ENCODE results near the gene TFAP2C. TPM values are rescaled to one million over a fixed set of nuclear protein-coding genes. Genes with fewer than 3 reads are reported as not detected.

Gene TFAP2C
- total and polyA plus RNA-seq, 10 of the 15 experiments (the other 5 are each of a cell fraction or from before 2014, with no cell fraction given): 0.49 TPM; not detected in 9

GRCh38 chr20:56592817-56593216, 36.3 kb upstream of the TFAP2C start:
- DNase-seq (ENCODE audit: low read depth, low spot score) (no peak), ATAC-seq (no peak), FAIRE-seq (no peak)
- in situ Hi-C loops (cut with MboI) (no loop called here), intact Hi-C loops (cut with micrococcal nuclease; ENCODE audit: unreplicated experiment) (no loop called here)
- no peak overlapping the region for H3K4me3 ChIP-seq
- H3K27me3 ChIP-seq (replicated peaks in 1 of 2; ENCODE audit: control insufficient read depth in 2 of 2, insufficient read depth in 2 of 2, low read length in 1 of 2): no peaks in the 10 kb centered on the region
- no peak for TF ChIP-seq NFXL1 (IDR thresholded peaks at IDR 0.05; ENCODE audit: borderline replicate concordance)
- no peak for TF ChIP-seq TCF3 (IDR thresholded peaks at IDR 0.05; ENCODE audit: borderline replicate concordance, insufficient read depth, low read depth, low read length)
- no peak for TF ChIP-seq IRF3 (IDR thresholded peaks at IDR 0.05)
- no peak for TF ChIP-seq RCOR1 (conservative IDR thresholded peaks at IDR 0.05; ENCODE audit: low read depth, low read length)
- no peak for TF ChIP-seq SREBF2 (IDR thresholded peaks at IDR 0.05; ENCODE audit: low read length)
- TF ChIP-seq YY1 (IDR thresholded peaks at IDR 0.05; ENCODE audit: low read depth, low read length): no peak
- no peak for TF ChIP-seq EED (IDR thresholded peaks at IDR 0.05; ENCODE audit: low read depth)
- TF ChIP-seq ZZZ3 (IDR thresholded peaks at IDR 0.05; ENCODE audit: control insufficient read depth, insufficient read length, low read depth): no peak
- no peak for TF ChIP-seq PML (IDR thresholded peaks at IDR 0.05; ENCODE audit: low read length)
- TF ChIP-seq ATF2 (IDR thresholded peaks at IDR 0.05; ENCODE audit: low read length): no peak
- no peak for TF ChIP-seq LARP7 (IDR thresholded peaks at IDR 0.05)
- TF ChIP-seq STAT1 (conservative IDR thresholded peaks at IDR 0.05): no peak
- TF ChIP-seq CHD2 (IDR thresholded peaks at IDR 0.05; ENCODE audit: borderline replicate concordance, low read depth, low read length): no peak
- no peak for TF ChIP-seq MYB (IDR thresholded peaks at IDR 0.05; ENCODE audit: borderline replicate concordance, low read depth, low read length)
- no peak for TF ChIP-seq SREBF1 (IDR thresholded peaks at IDR 0.05; ENCODE audit: low read length)
- no peak for TF ChIP-seq PKNOX1 (IDR thresholded peaks at IDR 0.05)
- ChIA-PET SMC1A (ENCODE audit: uncharacterized antibody, unreplicated experiment) (no interaction called here), POLR2A (no interaction called here), RAD21 (ENCODE audit: unreplicated experiment) (no interaction called here), CTCF (no interaction called here)
- H3K79me2 ChIP-seq (ENCODE audit: control insufficient read depth, insufficient read depth, low read length): no peaks in the 10 kb centered on the region
- 17% methylated on average over 6 of the region's 6 CpGs for WGBS (ENCODE audit: insufficient coverage, insufficient replicate concordance, low lambda C conversion rate, missing lambda C conversion rate)
- no peak overlapping the region for H2AFZ ChIP-seq (ENCODE audit: control insufficient read depth, low read depth, low read length)
- H4K20me1 ChIP-seq (ENCODE audit: control insufficient read depth, insufficient read depth): no peaks in the 10 kb centered on the region
- H3K4me1 ChIP-seq (ENCODE audit: control insufficient read depth, insufficient read depth, low read length): no peaks in the 10 kb centered on the region
- no peaks in the 10 kb centered on the region for H3K9me3 ChIP-seq (replicated peaks; ENCODE audit: control insufficient read depth, insufficient read depth, low read length)
- H3K9ac ChIP-seq (ENCODE audit: control insufficient read depth, insufficient read depth, low read length): no peak overlapping the region
- H3K4me2 ChIP-seq (ENCODE audit: control insufficient read depth, insufficient read depth): no peak overlapping the region
- no peaks in the 10 kb centered on the region for H3K36me3 ChIP-seq (ENCODE audit: control insufficient read depth in 2 of 2, insufficient read depth in 2 of 2, low read length in 1 of 2)
- H3K27ac ChIP-seq (ENCODE audit: control insufficient read depth, insufficient read depth): no peak overlapping the region
- no TSS peak for BruUV-seq (replicated peaks)

All from GM12878 (cell line).